Body of pancreas (tissue), 4 donors: Measurements from ENCODE around the gene ADAMTSL3.
"Not testable (repeated sequence)": the region's sequence is repeated elsewhere in the genome, so short reads cannot be mapped to it uniquely, and the experiment has no call there.

ENCODE experiments used
- CTCF ChIP-seq, 7 experiments: fragments of 450-650 bp in 4 of 7; fragments of 200-600 bp in 3 of 7; sonication (generic) in 3 of 7; IDR thresholded peaks; one replicate each; pipeline ENCODE4 v1.5.1; 2016 to 2019; ENCODE audit warnings: antibody characterized with exemption in 7 of 7
- POLR2A ChIP-seq, 3 donors: fragments of 450-650 bp; IDR thresholded peaks; one replicate each; pipeline ENCODE4 v1.6.1; 2016; ENCODE audit warnings: antibody characterized with exemption in 3 of 3, mild to moderate bottlenecking in 2 of 3

- not testable (repeated sequence) for TF ChIP-seq POLR2A, CTCF (IDR thresholded peaks at IDR 0.05)
Observed at GRCh38 chr15:84080778-84081084, 426.8 kb downstream of the ADAMTSL3 start.
